Heart right ventricle (tissue), 16 donors: Measurements from ENCODE around the gene ACSF3. TPM values are rescaled to one million over a fixed set of nuclear protein-coding genes. Genes with fewer than 3 reads are reported as not detected.

Source experiments
- ATAC-seq, 8 donors: fragments of 200-7000 bp; cut with Tn5 transposase; one replicate each; pipeline ENCODE4 v1.9.1; 2020; ENCODE audit warnings: mild to moderate bottlenecking in 8 of 8, moderate library complexity in 8 of 8, moderate number of reproducible peaks in 1 of 8
- DNase-seq, 2 donors: peaks; one replicate each; pipeline ENCODE4 v3.0.0-alpha.2; 2020
- H3K27ac ChIP-seq, 10 donors: fragments of 200-600 bp; sonication (generic) in 2 of 10; one replicate each; pipeline versions ENCODE4 v1.5.0 to v1.8.0; 2020 to 2022; ENCODE audit warnings: mild to moderate bottlenecking in 3 of 10
- H3K27me3 ChIP-seq, 7 donors: fragments of 200-600 bp; one replicate each; pipeline ENCODE4 v1.8.0; 2021 to 2022; ENCODE audit warnings: mild to moderate bottlenecking in 2 of 7
- H3K36me3 ChIP-seq, 9 donors: fragments of 200-600 bp; sonication (generic) in 1 of 9; one replicate each; pipeline versions ENCODE4 v1.5.0 to v1.8.0; 2020 to 2022; ENCODE audit warnings: mild to moderate bottlenecking in 2 of 9
- H3K4me1 ChIP-seq, 9 donors: fragments of 200-600 bp; sonication (generic) in 1 of 9; one replicate each; pipeline versions ENCODE4 v1.5.0 to v1.8.0; 2020 to 2022; ENCODE audit warnings: mild to moderate bottlenecking in 4 of 9
- H3K4me3 ChIP-seq, 10 donors: fragments of 200-600 bp; sonication (generic) in 2 of 10; one replicate each; pipeline versions ENCODE4 v1.5.0 to v1.8.0; 2020 to 2022; ENCODE audit warnings: mild to moderate bottlenecking in 7 of 10, moderate library complexity in 2 of 10
- H3K9me3 ChIP-seq, 11 donors: fragments of 200-600 bp in 10 of 11; sonication (generic) in 2 of 11; one replicate each; pipeline versions ENCODE4 v1.5.0 to v1.8.0; 2013 to 2022; ENCODE audit warnings: mild to moderate bottlenecking in 2 of 11, control low read depth in 1 of 11, moderate library complexity in 1 of 11
- WGBS, 2 donors: extraction: QIAGEN DNeasy Blood & Tissue Kit; methylation state at CpG; one replicate each; pipeline ENCODE4 v1.1.7; 2013; ENCODE audit warnings: inconsistent platforms in 1 of 2; 5-methylcytosine and 5-hydroxymethylcytosine counted together
- intact Hi-C, 10 donors: fragments of 100-400 bp; cut with DNase I; formaldehyde crosslinking; loops; one replicate each; pipeline versions ENCODE4 v1.11.1 to v1.14.2; 2022
- polyA plus RNA-seq, 2 donors: library from polyadenylated mRNA; stranded (reverse); fragments of 200-250 nt; gene quantifications; one replicate each; pipeline ENCODE4 v1.2.3, GENCODE V29; 2013
- total RNA-seq, 10 donors: library from RNA; stranded (reverse); fragmentation: NEBNext Ultra II Directional in 3 of 10; extraction: Animal tissue kit (Norgen Biotek cat#: 25700) in 3 of 10; gene quantifications; one replicate each; pipeline versions ENCODE4 v1.2.1 to v1.2.4, GENCODE V29; 2021 to 2023
- TF ChIP-seq, protein P1 (sequence below), 9 donors: fragments of 200-600 bp; sonication (generic) in 2 of 9; IDR thresholded peaks; one replicate each; pipeline versions ENCODE4 v1.5.0 to v1.8.0; 2021 to 2022; ENCODE audit warnings: antibody characterized with exemption in 9 of 9, mild to moderate bottlenecking in 5 of 9, moderate library complexity in 1 of 9
- donor health status: Arrhythmogenic right ventricular cardiomyopathy.
- donor health status: ischemic (EF 13 %, LVEDD 7.1; RV severe dilation, severe dysfunction).
- donor health status: healthy with polysubstance abuse.
- donor health status: DM: no; HTN: yes; CAD: no.
- donor health status: DM: no; HTN: no; CAD: no.
- donor health status: ischemic (EF 25% LVEDD 6.9; RV normal size, moderate dysfunction).
- donor health status: ischemic (EF 25% LVEDD 5.7; RV mildly dilated, moderate dysfunction).
- donor health status: healthy.
- donor health status: DM: yes; HTN: yes; CAD: no.
- donor health status: Ischemic cardiomyopathy.
- donor health status: ischemic (EF 35%, LVEDD 5.7; RV mildly dilated, moderate dysfunction).
- donor health status: nonischemic (EF 11% LVEDD 7.7; RV severe dilation, severe dysfunction).
- donor health status: DM: yes; HTN: yes; CAD: no.
- donor health status: PGD.
- donor health status: ischemic (EF 29% LVEDD 5.4; RV normal size, mild dysfunction).
- donor health status: nonischemic (EF 23%, LVEDD 6.1; RV moderate dilation, normal function).

The ACSF3 gene
- total and polyA plus RNA-seq, 12 donors: 11.0 to 36.9 (median 17.8) TPM

DNA sequence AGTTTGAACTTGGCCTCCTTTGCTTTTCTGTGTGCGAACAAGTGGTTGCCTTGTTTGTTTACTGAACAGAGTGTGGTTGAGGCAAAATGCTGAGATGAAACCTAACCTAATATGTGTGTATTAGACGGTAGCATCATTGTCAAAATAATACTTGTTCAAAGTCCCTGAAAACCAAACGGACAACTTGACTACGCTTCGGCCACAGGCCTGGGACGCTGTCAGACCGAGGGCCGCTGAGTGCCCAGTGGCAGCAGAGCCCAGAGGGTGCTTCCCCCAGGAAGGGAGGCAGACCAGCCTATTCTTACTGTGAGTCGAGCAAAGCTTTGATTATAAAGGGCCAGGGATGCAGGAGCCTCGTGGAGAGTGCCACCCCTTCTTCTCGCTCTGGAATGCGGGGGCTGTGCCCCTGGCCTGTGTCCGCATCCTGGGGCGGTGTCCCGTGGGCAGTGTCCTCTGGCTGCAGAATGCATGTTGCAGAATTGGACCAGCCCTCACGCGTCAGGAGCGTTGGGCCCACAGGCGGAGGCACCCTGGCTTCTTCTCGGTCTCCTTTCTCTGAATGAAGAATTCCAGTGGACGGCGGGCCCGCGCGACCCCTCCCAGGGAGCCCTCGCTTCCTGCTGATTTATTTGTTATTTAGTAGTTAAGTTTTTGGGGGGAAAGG is 5.2 kb downstream of the ACSF3 start:
- Histone ChIP-seq H3K9me3 (no peaks in the 10 kb centered on the region), H3K27ac (no peak overlapping the region), H3K27me3 (no peaks in the 10 kb centered on the region), H3K36me3 (peaks cover 0 to 51% (median 19%) of the 10 kb centered on the region in 9 donors), H3K4me3 (no peak overlapping the region), H3K4me1 (peaks cover 0 to 59% (median 18%) of the 10 kb centered on the region in 9 donors)
- intact Hi-C loops: loop anchor here in 1 of 10 donors (10.0 kb wide), 1 partner anchor 154 kb away; no protein-coding TSS in a partner anchor
- DNase-seq (no peak), ATAC-seq (no peak)
- TF ChIP-seq, protein P1, sequence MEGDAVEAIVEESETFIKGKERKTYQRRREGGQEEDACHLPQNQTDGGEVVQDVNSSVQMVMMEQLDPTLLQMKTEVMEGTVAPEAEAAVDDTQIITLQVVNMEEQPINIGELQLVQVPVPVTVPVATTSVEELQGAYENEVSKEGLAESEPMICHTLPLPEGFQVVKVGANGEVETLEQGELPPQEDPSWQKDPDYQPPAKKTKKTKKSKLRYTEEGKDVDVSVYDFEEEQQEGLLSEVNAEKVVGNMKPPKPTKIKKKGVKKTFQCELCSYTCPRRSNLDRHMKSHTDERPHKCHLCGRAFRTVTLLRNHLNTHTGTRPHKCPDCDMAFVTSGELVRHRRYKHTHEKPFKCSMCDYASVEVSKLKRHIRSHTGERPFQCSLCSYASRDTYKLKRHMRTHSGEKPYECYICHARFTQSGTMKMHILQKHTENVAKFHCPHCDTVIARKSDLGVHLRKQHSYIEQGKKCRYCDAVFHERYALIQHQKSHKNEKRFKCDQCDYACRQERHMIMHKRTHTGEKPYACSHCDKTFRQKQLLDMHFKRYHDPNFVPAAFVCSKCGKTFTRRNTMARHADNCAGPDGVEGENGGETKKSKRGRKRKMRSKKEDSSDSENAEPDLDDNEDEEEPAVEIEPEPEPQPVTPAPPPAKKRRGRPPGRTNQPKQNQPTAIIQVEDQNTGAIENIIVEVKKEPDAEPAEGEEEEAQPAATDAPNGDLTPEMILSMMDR (IDR thresholded peaks at IDR 0.05): no peak
- 89 to 92% methylated on average over 26 of the region's 26 CpGs for WGBS, 2 donors

DNA sequence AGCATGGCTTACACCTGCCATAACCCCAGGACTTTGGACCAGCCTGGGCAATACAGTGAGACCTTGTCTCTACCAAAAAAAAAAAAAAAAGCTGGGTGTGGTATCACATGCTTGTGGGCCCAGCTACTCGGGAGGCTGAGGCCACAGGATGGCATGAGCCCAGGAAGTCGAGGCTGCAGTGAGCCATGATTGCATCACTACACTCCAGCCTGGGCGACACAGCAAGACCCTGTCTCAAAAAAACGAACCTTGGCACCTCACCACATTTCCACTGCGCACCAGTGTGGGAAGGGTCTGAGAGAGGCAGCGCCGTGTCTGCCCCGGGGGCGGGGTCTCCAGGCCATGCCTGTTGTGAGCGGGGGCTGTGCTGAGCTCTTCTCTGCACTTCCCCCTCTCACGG is 6.3 kb downstream of the ACSF3 start:
- Histone ChIP-seq H3K4me3 (no peak overlapping the region), H3K9me3 (no peaks in the 10 kb centered on the region), H3K27ac (no peak overlapping the region), H3K4me1 (peaks cover 0 to 51% (median 11%) of the 10 kb centered on the region in 9 donors), H3K27me3 (no peaks in the 10 kb centered on the region), H3K36me3 (peaks cover 0 to 61% (median 23%) of the 10 kb centered on the region in 9 donors)
- WGBS, 2 donors: 66 to 74% methylated on average over 11 of the region's 11 CpGs
- TF ChIP-seq, protein P1 (IDR thresholded peaks at IDR 0.05): no peak
- ATAC-seq (no peak), DNase-seq (no peak)
- intact Hi-C loops: loop anchor here in 1 of 10 donors (10.0 kb wide), 1 partner anchor 155 kb away; no protein-coding TSS in a partner anchor

DNA sequence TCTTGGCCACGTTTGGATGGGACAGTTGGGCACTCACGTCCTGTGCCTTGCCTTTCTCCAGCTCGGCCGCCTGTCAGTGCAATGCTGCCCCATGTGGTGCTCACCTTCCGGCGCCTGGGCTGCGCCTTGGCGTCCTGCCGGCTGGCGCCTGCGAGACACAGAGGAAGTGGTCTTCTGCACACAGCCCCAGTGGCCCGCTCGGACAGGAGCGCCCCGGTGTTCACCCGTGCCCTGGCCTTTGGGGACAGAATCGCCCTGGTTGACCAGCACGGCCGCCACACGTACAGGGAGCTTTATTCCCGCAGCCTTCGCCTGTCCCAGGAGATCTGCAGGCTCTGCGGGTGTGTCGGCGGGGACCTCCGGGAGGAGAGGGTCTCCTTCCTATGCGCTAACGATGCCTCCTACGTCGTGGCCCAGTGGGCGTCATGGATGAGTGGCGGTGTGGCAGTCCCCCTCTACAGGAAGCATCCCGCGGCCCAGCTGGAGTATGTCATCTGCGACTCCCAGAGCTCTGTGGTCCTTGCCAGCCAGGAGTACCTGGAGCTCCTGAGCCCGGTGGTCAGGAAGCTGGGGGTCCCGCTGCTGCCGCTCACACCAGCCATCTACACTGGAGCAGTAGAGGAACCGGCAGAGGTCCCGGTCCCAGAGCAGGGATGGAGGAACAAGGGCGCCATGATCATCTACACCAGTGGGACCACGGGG is 7.1 kb downstream of the ACSF3 start:
- H3K4me1 ChIP-seq: peaks cover 0 to 43% (median 2%) of the 10 kb centered on the region in 9 donors
- no peak overlapping the region for H3K27ac ChIP-seq
- peaks cover 0 to 70% (median 23%) of the 10 kb centered on the region in 9 donors for H3K36me3 ChIP-seq
- intact Hi-C loops: no loop called here
- TF ChIP-seq, protein P1 (IDR thresholded peaks at IDR 0.05): no peak
- DNase-seq (no peak), ATAC-seq (no peak)
- H3K4me3 ChIP-seq: no peak overlapping the region
- no peaks in the 10 kb centered on the region for H3K9me3 ChIP-seq
- WGBS, 2 donors: 87 to 90% methylated on average over 40 to 42 of the region's 42 CpGs
- no peaks in the 10 kb centered on the region for H3K27me3 ChIP-seq

DNA sequence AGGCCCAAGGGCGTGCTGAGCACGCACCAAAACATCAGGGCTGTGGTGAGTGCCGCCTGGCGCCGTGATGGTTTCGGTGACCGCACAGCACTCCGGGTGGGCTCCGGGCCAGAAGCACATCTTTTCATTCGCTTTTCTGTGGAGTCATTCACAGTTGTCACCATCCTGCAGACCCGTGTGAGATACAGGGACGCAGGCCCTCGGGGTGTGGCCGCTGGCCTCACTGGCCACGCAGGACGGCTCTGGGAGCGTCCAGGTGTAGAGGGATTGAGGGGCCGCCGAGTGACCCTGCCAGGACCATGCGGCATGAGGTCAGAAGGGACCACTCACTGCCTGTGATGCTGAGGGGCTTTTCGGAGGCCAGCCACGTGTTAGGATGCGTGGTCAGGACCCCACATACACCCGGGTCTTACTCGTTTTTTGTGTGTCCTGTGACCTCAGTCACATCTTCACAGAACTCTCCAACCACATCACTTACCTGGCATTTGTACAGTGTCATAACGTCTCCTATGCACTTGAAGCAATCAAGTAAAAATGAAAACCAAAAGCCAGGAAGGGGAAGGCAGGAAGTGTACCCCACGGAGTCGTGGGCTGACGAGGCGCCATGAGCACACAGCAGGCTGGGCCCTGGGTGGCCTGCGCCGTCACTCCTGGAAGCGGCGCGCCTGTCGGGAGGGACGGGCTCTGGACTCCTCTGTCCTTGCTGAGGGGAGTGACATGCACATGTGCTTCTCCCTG is 7.8 kb downstream of the ACSF3 start:
- H3K27ac ChIP-seq: no peak overlapping the region
- intact Hi-C loops: no loop called here
- peaks cover 0 to 36% (median 0%) of the 10 kb centered on the region in 9 donors for H3K4me1 ChIP-seq
- no peaks in the 10 kb centered on the region for H3K27me3 ChIP-seq
- H3K36me3 ChIP-seq: peaks cover 0 to 77% (median 23%) of the 10 kb centered on the region in 9 donors
- TF ChIP-seq, protein P1 (IDR thresholded peaks at IDR 0.05): no peak
- H3K4me3 ChIP-seq: no peak overlapping the region
- DNase-seq (no peak), ATAC-seq (no peak)
- WGBS, 2 donors: 90 to 93% methylated on average over 37 of the region's 37 CpGs
- H3K9me3 ChIP-seq: no peaks in the 10 kb centered on the region
